HG03469 (cell line): ENCODE data around the gene BCDIN3D.
"Not testable (repeated sequence)": the region's sequence is repeated elsewhere in the genome, so short reads cannot be mapped to it uniquely, and the experiment has no call there.

Source experiments
- ATAC-seq: cut with Tn5 transposase; IDR thresholded peaks from one replicate; pipeline ENCODE4 v1.9.1; 2021; ENCODE audit warnings: mild to moderate bottlenecking, moderate library complexity, moderate number of reproducible peaks; ENCODE audit not compliant: unreplicated experiment

Gene BCDIN3D

DNA sequence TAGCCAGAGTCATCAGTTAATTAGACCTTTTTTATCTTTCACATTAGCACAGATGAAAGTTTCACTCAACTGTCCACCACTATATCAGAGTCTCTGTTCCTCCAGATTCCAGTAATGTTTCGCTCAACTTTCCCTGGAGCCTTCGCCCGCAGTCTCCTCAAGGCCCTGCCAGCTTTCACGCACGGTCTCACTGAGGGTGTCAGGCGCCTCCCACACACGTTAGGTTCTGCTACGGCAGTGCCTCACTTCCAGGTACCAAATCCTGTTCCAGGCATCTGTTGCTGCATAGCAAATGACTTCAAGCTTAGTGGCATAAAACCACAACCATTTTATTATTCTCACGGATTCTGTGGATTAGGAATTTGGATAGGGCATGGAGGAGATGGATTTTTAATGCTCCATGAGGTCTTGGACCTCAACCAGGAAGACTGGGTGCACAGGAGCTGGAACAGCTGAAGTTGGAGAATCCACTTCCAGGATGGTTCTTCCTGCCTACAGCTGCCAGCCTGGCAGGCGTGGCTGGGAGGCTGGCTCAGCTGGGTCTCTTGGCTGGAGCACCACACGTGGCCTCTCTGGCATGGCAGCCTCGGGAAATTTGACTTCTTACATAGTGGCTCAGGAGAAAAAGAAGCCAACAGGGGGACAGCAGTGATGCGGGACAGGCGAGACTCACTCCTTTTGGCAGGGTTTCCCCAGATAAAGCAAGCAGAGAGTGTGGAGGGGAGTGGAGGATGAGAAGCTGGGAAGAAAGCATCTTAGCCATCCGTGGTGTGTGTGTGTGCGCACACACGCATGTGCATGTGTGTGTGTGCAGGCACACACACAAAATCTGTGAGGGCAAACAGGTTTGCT lies 21.3 kb upstream of the BCDIN3D start:
- ATAC-seq, result no peak

GRCh38 chr12:49860921-49861320 lies 18.0 kb upstream of the BCDIN3D start:
- ATAC-seq, result not testable (repeated sequence)

DNA sequence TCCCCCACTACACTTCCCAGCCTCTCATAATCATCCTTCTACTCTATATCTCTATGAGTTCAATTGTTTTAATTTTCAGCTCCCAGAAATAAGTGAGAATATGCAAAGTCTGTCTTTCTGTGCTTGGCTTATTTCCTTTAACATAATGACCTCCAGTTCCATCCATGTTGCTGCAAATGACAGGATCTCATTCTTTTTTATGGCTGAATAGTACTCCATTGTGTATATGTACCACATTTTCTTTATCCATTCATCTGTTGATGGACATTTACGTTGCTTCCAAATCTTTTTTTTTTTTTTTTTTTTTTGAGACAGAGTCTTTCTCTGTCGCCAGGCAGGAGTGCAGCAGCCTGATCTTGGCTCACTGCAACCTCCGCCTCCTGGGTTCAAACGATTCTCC lies 13.0 kb upstream of the BCDIN3D start:
- ATAC-seq, result not testable (repeated sequence)

- ATAC-seq, result no peak
Observed at GRCh38 chr12:49854976-49855375, 12.1 kb upstream of the BCDIN3D start.

DNA sequence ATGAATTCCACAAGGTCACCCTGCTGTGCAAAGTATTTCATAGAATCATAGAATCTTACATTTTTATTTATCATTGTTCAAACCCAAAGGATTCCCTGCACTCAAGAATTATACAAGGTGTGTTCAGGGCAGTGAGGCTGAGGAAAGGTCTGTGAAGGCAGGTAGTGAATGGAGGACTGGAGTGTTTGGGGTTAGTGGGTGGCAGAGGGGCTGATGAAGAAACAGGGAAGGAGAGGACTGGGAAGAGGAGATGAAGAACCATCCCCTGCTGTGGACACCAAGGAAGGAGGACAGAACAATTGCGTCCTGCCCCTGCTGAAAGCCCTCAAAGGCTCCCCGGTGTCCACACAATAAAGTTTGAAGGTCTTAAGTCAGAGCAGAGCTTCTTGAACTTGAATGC lies 10.8 kb upstream of the BCDIN3D start:
- no peak for ATAC-seq

DNA sequence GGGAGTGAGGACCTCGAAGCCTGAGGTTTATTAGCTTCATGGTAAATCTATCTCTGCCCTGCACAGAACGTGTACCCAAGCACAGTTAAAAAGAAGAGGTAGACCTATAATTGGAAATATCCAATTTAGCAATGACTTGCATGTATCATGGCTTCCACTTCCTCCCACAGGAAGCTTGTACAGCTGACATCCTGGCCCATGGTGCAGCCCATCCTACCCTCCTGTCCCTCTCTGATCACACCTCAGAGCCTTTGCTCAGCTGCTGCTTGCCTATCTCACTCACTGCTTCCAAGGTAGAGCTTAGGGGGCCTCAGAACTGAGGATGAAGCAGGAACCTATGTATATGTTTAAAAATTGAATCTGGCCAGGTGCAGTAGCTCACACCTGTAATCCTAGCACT lies 4.3 kb upstream of the BCDIN3D start:
- no peak for ATAC-seq

DNA sequence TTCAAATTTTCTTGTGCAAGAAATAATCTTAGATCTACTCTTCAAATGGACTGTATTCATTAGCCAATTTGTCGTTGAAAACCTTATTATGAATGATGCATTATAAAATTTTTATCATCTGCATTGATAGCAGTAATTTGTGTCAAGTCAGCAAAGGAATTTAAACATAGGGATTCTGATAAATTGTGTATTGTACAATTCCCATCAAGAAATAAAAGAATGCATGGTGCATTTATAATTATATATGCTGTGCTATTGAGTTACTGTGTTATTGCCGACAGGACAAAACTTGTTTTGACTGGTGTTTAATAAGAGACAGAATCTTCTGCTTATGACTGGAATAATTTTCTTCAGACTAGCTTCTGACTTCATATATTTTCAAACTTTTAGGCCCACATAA lies 3.1 kb upstream of the BCDIN3D start:
- no peak for ATAC-seq

- ATAC-seq, result no peak
Observed at GRCh38 chr12:49843876-49844437, 1.1 kb upstream of the BCDIN3D start.

- no peak for ATAC-seq
Observed at GRCh38 chr12:49843411-49843810, 505 bp upstream of the BCDIN3D start.

GRCh38 chr12:49838973-49839633 lies 3.8 kb downstream of the BCDIN3D start:
- no peak for ATAC-seq

GRCh38 chr12:49832836-49833421 lies 10.0 kb downstream of the BCDIN3D start:
- no peak for ATAC-seq

DNA sequence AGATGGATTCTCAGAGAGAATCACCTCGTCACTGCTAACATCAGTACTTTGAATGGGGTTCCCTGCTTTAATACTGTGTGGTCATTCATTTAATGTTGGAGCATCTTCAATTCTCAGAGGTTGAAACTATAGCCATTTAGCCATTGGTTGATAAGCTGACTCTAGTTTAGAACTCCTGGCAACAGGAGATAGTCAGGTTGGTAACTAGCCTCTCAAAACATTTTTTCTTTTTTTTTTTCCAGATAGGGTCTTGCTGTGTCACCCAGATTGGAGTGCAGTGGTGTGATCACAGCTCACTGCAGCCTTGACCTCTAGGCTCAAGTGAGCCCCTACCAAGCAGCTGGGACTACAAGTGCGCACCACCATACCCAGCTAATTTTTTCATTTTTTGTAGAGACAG lies 11.2 kb downstream of the BCDIN3D start:
- ATAC-seq, result no peak

GRCh38 chr12:49828133-49829091 lies 14.5 kb downstream of the BCDIN3D start, which contains the start of gene NCKAP5L:
Gene NCKAP5L, minus strand, starts transcription at chr12:49828413. Its CDS starts 24,369 bp downstream, at chr12:49804044.
- ATAC-seq, result peak; percentile 68

DNA sequence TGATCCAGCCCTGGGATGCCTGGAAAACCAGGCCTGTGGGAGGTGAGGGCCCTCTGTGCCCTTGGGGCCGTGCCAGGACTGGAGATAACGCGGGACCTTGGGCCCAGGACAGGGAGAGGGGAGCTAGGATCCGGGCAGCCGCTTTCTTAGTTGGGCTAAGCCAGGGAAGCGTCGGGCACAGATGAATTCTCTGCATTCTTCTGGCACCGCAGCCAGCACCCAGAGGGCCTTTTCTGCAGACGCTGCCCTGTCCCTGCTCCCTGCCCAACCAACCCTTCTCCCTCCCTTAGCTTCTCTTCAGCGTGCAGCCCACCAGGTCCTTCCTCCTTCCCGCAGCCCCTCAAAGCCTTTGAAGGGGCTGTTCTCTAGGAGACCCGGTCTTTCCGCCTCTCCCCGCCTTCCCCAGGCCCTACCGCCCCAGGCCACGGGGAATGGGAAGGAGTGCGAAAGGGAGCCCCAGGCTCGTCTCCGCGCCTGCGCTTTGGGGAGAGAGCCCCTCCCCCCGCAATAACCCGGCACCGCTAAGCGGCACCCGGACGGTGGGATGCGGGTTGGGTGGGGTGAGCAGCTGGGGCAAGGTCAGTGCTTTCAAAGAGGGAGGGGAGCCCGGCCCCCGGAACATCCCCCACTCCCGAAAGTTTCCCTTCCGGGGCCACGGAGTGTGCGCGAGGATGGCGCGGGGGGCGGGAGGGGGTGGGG lies 15.4 kb downstream of the BCDIN3D start:
- no peak for ATAC-seq

GRCh38 chr12:49827051-49827400 lies 15.9 kb downstream of the BCDIN3D start:
- ATAC-seq, result no peak

- no peak for ATAC-seq
Observed at GRCh38 chr12:49825971-49826421, 16.9 kb downstream of the BCDIN3D start.

DNA sequence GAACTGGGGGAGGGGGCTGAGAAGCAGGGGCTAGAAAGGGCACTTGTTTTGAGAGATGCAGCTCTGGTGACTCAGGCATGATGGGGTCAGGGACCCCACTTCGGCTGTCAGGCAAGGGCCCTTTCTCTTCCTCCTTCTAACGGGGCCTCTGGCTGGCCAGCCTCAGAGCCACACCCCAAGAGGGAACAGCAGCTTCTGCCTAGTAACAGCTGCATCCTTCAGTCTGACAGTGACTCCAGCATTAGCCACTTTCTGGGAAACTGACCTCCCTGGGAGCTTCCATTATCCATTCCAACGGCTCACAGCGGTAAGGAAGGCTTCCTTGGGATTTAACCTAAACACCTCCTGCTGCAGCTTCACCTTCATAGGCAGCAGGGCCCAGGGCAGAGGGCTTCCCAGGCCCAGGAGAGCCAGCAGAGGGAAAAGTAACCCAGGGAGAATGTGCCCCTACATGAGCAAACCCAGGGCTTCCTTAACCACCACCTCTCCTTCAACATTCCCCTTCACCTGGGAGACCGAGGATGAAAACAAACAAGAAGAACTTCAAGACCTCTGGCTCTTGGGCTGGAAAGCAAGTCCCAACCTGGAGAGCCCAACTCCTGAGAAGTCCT lies 17.4 kb downstream of the BCDIN3D start:
- ATAC-seq, result no peak

GRCh38 chr12:49824895-49825294 lies 18.0 kb downstream of the BCDIN3D start:
- no peak for ATAC-seq

GRCh38 chr12:49824416-49824815 lies 18.5 kb downstream of the BCDIN3D start:
- ATAC-seq, result no peak
